Measurements from ENCODE around the gene MSI1.

DNA sequence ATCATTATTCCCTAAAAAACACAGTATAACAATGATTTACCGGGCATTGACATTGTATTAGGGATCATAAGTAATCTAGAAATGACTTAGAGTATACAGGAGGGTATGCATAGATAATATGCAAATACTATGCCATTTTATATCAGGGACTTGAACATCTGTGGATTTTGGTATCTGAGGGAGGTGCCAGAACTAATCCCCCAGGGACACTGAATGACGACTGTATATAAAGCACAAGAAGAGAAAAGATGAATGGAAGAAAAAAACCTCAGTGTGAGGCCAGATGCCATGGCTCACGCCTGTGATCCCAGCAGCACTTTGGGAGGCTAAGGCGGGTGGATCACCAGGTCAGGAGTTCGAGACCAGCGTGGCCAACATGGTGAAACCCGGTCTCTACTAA lies 43.5 kb upstream of the MSI1 start:
- TF ChIP-seq, protein P1, sequence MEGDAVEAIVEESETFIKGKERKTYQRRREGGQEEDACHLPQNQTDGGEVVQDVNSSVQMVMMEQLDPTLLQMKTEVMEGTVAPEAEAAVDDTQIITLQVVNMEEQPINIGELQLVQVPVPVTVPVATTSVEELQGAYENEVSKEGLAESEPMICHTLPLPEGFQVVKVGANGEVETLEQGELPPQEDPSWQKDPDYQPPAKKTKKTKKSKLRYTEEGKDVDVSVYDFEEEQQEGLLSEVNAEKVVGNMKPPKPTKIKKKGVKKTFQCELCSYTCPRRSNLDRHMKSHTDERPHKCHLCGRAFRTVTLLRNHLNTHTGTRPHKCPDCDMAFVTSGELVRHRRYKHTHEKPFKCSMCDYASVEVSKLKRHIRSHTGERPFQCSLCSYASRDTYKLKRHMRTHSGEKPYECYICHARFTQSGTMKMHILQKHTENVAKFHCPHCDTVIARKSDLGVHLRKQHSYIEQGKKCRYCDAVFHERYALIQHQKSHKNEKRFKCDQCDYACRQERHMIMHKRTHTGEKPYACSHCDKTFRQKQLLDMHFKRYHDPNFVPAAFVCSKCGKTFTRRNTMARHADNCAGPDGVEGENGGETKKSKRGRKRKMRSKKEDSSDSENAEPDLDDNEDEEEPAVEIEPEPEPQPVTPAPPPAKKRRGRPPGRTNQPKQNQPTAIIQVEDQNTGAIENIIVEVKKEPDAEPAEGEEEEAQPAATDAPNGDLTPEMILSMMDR (IDR thresholded peaks at IDR 0.05; ENCODE audit: low read depth, low read length): no peak
- no peak for TF ChIP-seq EZH2phosphoT487 (IDR thresholded peaks at IDR 0.05; ENCODE audit: low read depth)
